Measurements from ENCODE around the gene ARMH3.

Gene ARMH3

GRCh38 chr10:101893510-101894120, 162.4 kb downstream of the ARMH3 start:
- FAIRE-seq: no peak

DNA sequence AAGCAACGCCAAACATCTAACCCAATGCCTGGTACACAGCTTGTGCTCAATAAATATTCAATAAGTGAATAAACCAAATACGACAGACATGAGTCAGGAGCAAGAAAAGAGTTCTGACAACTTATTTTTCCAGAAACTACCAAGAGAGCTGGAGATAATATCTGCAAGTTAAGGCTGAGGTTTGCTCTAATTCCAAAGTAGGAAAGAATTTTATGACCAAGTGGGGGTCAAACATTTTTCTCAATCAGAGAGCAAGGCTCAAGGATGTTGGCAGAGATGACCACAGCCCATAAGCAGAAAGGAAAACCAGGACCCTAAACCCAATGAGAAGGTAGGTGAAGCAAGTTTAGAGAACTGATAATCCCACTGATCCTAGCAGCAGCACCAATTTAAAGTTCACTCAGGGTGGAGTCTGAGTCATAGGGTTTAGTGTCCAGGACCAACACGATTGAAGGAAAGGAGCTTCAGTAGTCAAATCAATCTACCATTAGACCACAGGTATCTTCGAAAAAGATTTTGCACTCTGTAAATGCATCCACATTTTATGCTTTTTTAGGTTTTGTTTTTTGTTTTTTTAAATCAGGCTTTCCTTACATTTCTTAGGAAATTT, 163.1 kb downstream of the ARMH3 start:
- FAIRE-seq: no peak

DNA sequence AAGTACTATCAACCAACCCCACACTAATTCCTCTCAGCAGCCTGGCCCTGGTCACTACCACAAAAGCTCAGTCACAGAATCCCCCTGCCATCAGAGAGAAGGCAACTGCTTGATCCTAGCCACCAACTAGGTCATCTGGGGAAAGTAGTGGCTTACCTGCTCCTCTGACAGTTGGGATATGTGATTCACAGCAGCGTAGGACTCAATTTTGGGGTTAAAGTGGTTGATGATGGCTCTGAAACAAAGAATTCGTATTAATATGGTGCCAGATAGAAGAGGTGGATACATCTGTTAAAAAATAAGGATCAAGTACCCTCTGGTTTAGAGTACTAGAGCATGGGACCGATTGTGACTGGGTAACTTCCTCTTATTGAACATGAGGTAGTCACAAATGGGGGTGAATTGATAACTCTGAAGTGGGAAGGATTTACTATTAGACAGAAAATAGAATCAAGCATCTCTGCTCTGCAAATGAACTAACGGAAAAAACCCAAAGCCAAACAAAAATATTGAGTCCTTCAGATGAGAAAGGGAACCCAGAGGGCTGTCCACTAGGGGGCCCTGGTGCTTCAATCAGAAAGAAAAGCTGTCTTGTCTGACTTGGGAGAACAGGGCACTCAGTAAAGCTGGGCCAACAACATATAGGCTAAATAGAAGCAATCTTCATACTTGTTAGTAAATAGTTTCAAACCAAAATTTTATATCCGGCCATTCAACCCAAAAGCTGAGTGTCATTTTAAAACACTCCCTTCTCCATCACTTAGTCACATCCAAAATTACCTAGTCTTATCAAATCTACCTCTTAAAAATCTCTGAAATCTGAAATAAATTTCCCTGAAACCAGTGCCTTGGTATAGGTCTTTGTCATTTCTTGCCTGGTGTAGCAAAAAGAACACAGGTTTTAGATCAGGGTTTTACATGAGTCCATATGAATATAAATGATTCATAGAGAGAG, 166.4 kb downstream of the ARMH3 start:
- no peak for FAIRE-seq

- no peak for FAIRE-seq
Observed at GRCh38 chr10:101888251-101888949, 167.6 kb downstream of the ARMH3 start.

DNA sequence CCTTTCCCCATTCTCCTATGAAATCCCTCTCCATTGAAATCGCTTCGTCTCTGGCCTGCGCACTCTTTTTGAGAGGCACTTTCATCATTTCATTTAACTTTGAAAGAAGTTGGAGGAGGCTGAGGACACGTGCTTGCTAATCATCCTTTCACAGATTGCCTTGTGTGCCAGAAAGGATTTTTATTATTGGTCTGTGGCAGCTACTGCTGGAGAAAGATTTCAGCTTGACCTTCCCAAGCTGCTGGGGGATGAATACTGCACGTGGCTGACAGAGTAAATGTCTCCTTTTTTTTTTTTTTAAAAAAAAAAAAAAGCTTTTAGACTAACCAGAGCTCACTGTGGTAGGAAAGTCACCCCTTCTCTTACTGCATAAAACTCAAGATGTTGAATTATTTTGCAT, 168.2 kb downstream of the ARMH3 start:
- no peak for FAIRE-seq

DNA sequence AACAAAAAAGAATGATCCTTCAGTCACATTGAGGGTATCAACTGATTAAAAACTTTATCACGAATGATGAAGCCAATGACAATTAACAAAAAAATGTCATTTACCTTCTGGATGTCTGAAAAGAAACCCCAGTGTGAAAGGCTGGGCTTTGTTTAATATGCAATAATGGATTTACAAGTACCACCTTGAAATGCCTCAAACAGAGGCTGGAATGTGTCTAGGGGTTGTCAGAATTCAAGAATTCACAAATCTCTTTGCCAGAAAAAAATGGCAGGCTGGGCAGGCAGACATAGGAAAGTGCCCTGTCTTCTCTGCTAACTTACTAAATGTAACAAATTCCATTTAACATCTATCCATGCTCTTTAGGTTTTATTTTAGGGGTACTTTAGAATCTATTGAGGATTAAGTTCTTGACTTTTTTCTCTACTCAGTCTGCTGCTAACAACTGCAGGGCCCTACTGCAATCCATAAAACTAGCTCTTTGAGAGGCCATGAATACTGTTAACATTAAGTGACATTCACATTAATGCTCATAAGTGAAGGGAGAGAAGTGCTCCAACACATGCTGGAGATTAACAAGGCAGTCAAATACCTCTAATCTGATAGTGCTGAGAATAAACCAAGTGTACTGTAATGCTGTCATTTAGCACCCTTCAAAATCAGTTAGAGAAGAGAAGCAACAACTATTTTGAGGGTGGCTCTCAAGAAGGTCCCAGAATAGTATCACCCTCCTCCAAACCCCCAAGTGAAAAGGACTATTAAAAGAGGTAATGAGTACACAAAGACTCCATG, 169.3 kb downstream of the ARMH3 start:
- FAIRE-seq: no peak

DNA sequence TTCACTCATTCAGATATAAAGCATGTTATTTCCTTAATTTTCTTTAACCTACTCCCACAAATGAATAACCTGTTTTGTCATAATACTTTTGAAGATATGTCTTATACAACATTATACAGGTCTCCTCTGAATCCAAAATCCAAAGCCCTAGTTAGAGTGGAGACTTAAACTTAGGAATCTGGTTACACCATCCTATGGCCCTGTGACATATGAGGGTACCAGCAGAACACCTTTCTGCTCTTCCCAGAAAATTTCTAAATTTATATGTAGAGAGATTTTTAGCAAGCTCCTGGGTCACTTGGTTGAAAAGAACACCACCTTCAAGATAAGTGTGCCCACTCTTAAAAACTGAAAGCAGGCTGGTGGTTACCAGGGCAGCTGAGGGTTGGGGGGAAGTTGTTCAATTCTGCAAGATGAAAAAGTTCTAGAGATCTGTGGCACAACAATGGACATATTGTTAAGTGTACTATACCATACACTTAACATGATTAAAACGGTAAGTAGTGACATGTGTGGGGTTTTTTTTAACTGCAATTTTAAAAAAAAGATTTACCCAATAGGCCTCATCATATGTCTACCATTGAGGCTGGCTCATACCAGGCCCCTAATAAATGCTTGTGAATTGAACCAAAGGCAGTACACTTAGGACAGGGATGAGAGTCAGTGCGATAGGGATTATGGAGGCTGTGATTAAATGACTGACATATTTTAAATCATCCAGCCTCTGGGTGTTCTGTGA, 174.8 kb downstream of the ARMH3 start:
- no peak for FAIRE-seq

DNA sequence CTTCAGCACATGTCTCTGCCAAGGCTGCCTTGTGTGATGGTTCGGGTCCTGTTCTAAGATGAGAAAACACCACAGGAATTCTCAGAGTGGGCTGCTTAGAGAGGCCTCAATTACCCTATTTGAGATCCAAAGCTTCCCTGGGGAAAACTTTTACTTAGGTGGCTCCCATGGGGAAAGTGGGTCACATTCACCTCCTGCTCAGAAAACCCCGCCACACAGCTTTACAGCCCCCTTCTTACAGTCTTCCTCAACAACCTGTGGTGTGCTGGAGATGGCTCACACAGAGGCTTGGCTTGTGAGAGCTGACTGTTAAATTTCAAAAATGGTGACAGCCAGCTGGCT, 175.8 kb downstream of the ARMH3 start:
- no peak for FAIRE-seq

- no peak for FAIRE-seq
Observed at GRCh38 chr10:101879456-101880231, 176.3 kb downstream of the ARMH3 start.

DNA sequence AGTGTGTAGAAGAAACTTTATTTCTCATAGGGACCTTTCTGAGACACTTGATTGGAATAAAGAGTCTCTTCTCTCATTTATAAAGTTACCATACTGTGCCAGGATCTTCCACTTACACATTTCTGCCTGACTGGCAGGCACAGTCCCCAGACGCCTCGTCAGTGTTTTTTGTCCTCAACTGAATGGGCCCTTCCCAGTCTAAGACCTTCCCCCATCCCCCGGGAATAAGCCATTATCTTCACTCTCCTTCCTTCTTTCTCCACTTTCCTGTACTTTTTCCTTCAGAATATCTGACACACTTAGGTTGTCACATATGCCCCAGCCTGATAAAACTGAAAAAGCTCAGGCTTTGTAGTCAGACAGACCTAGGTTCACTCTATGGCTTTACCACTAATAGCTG, 177.1 kb downstream of the ARMH3 start:
- FAIRE-seq: no peak

- FAIRE-seq: no peak
Observed at GRCh38 chr10:101875068-101875688, 180.8 kb downstream of the ARMH3 start.

DNA sequence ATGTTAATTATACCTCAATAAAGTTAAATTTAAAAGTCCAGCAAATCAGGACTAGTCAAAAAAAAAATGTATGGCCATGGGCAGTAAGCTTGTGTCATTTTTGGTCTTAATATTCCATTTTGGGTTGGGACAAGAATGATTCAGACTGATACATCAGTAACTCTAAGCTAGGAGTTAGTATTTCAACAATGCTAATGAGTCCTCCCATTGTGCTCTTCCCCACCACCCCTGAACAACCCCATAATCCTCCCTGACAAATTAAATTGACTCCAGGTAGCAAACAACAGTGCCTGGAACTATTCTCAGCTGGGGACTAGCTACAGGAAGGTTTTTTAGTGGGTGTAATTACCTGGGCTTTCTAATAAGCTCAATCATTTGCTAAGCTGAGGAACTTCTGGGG, 181.7 kb downstream of the ARMH3 start:
- FAIRE-seq: no peak

- FAIRE-seq: no peak
Observed at GRCh38 chr10:101867931-101868330, 188.0 kb downstream of the ARMH3 start.

DNA sequence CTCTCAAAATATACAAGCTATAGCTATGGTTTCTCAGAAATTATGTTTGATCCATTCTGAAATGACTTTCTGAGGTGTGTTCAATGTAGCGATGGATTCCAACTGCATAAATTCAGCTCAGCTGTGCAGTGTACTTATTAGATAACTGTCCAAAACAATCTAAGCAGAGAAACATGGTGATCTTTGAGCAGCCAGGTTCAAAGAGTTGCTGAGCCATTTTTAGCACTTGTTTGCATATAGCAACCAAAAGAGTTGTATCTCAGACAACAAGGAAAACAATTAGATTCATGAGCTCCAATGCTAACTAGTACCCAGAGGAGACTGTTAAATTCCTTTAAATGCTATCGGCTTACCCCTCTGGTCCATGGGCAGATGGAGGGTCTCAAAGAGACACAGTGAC, 196.4 kb downstream of the ARMH3 start:
- FAIRE-seq: no peak

DNA sequence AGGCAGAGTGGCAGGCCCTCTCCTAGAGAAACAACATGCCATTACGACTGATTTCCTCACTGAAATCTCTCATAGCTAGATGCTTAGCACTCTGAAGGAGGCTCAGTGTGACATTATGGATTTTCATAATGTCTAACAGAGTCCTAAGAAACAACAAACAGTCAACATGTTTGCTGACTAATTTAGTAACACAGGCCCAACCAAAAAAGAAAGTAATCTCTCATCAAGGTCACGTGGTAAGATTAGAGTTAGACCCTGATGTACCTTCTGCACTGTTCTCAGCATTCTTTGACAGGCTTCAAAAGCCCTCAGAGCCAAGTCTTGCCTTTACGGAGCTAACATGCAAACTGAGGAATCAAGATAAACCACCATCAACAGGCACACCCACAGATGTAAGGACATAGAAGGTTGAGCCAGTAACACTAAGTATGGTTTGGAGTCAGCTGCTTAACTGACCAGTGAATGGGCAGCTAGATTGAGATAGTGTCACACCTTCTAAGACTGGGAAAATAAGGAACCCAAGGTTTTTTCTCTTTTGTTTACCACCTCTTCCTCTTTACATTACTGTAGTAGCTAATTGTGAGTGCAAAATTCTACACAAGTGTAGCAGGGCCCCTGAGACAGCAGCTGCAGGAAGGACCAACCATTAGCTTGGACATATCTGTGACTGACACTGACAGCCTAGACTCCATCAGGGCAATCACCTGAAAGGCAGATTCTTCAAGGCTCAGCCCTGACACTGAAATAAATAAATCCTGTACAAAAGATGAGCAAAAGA, 197.1 kb downstream of the ARMH3 start:
- no peak for FAIRE-seq

- FAIRE-seq: no peak
Observed at GRCh38 chr10:101857802-101858476, 198.0 kb downstream of the ARMH3 start.

- no peak for FAIRE-seq
Observed at GRCh38 chr10:101856626-101857025, 199.3 kb downstream of the ARMH3 start.

DNA sequence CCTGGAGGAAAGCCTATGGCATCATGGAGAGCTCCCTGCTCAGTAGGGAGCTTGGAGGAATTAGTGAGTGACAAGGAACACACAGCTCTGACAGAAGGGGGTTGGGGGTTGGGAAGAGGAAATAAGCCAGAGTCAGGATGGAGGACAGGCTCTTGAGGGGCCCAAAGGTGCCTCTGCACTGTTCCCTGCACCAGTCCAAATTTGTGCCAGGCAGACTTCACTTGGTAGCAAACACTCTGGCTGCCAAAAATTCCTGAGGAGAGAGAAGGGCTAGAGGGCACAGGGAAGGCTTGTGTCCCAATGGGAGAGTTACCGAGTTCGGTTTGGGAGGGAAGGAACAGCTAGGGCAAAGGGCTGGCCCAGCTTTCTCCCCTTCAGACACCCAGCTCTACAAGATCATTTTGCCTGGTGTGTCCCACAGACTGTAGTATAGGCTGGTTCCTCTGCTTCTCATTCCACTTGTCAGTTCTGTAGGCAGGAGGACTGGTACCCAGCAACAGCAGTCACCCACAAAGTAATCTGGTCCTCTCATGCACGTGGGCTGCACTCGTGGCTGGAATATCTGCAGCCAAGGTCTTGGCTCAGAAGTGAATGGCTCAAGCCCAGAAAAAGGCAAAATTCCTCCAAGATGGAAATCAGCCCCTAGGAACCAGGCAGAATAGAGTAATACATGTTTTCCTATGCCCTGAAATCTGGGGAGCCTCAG, 204.4 kb downstream of the ARMH3 start:
- FAIRE-seq: no peak

All from islet of Langerhans (tissue), 1 donor.